ENCODE data around the gene ENDOG. TPM values are rescaled to one million over a fixed set of nuclear protein-coding genes. Genes with fewer than 3 reads are reported as not detected.

ENDOG gene
- total RNA-seq, 1 experiment from 2014 or later: 17.6 TPM

GRCh38 chr9:128808543-128808942, 9.8 kb upstream of the ENDOG start:
- H3K4me2 ChIP-seq (ENCODE audit: low read depth, low read length, poor library complexity, severe bottlenecking): no peak overlapping the region
- H3K9me2 ChIP-seq (replicated peaks; ENCODE audit: insufficient read depth, low read length): no peaks in the 10 kb centered on the region
- no peaks in the 10 kb centered on the region for H3K79me2 ChIP-seq (ENCODE audit: low read length)
- no peak overlapping the region for H3K9ac ChIP-seq (ENCODE audit: low read length)
- H3K27me3 ChIP-seq (ENCODE audit: low read length): no peaks in the 10 kb centered on the region
- peaks cover 8% of the 10 kb centered on the region for H3K36me3 ChIP-seq (ENCODE audit: insufficient read depth, low read length)
- no peaks in the 10 kb centered on the region for H4K20me1 ChIP-seq (ENCODE audit: insufficient read depth, low read depth, low read length)
- no peak for DNase-seq
- no peaks in the 10 kb centered on the region for H3K9me3 ChIP-seq (ENCODE audit: low read length)
- no peak overlapping the region for H3K27ac ChIP-seq (ENCODE audit: low read length)
- no peak overlapping the region for H2AFZ ChIP-seq (ENCODE audit: low read length)
- H3K4me3 ChIP-seq (ENCODE audit: low read length): no peak overlapping the region
- no peaks in the 10 kb centered on the region for H3K4me1 ChIP-seq (ENCODE audit: low read length)

DNA sequence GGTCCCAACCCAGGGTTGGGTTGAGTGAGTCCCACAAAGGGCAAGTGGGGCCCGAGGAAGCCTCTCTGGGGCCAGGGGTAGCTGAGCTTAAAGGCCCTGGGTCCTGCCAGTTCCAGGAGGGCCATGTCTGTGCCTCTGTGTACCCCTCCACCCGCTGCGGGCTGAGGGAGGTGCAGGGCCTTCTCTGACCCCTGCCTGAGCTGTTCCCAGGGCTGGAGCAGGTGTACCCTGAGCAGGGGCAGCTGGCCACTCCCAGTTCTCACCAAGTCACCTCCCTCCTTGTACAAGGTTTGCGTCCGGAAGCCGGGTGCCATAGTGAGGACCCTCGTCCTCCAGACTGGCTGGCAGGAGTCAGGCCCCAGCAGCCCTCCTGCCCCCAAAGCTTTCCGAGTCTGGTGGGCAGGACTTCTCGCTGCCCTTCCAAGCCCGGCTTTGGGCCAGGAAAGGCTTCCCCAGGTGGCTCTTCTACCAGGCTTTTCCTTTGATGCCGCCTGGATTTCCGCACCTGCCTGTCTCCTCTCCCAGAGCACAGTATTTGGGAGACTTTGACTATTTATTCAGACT, 9.2 kb upstream of the ENDOG start:
- Histone ChIP-seq H3K79me2 (ENCODE audit: low read length) (no peaks in the 10 kb centered on the region), H3K27me3 (ENCODE audit: low read length) (no peaks in the 10 kb centered on the region), H4K20me1 (ENCODE audit: insufficient read depth, low read depth, low read length) (no peaks in the 10 kb centered on the region), H3K9ac (ENCODE audit: low read length) (no peak overlapping the region), H3K9me3 (ENCODE audit: low read length) (no peaks in the 10 kb centered on the region), H3K4me1 (ENCODE audit: low read length) (no peaks in the 10 kb centered on the region), H3K27ac (ENCODE audit: low read length) (no peak overlapping the region), H2AFZ (ENCODE audit: low read length) (no peak overlapping the region), H3K36me3 (ENCODE audit: insufficient read depth, low read length) (peaks cover 8% of the 10 kb centered on the region), H3K4me3 (ENCODE audit: low read length) (no peak overlapping the region), H3K4me2 (ENCODE audit: low read depth, low read length, poor library complexity, severe bottlenecking) (no peak overlapping the region), H3K9me2 (replicated peaks; ENCODE audit: insufficient read depth, low read length) (no peaks in the 10 kb centered on the region)
- DNase-seq: no peak

GRCh38 chr9:128809831-128810230, 8.5 kb upstream of the ENDOG start:
- Histone ChIP-seq H3K4me3 (ENCODE audit: low read length) (no peak overlapping the region), H2AFZ (ENCODE audit: low read length) (no peak overlapping the region), H3K9ac (ENCODE audit: low read length) (no peak overlapping the region), H3K9me3 (ENCODE audit: low read length) (no peaks in the 10 kb centered on the region), H3K9me2 (replicated peaks; ENCODE audit: insufficient read depth, low read length) (no peaks in the 10 kb centered on the region), H3K4me2 (ENCODE audit: low read depth, low read length, poor library complexity, severe bottlenecking) (no peak overlapping the region), H3K4me1 (ENCODE audit: low read length) (no peaks in the 10 kb centered on the region), H3K27ac (ENCODE audit: low read length) (no peak overlapping the region), H3K36me3 (ENCODE audit: insufficient read depth, low read length) (peaks cover 8% of the 10 kb centered on the region), H3K79me2 (ENCODE audit: low read length) (no peaks in the 10 kb centered on the region), H3K27me3 (ENCODE audit: low read length) (no peaks in the 10 kb centered on the region), H4K20me1 (ENCODE audit: insufficient read depth, low read depth, low read length) (no peaks in the 10 kb centered on the region)
- no peak for DNase-seq

- Histone ChIP-seq H3K9ac (ENCODE audit: low read length) (no peak overlapping the region), H3K79me2 (ENCODE audit: low read length) (no peaks in the 10 kb centered on the region), H3K27me3 (ENCODE audit: low read length) (no peaks in the 10 kb centered on the region), H3K4me3 (ENCODE audit: low read length) (no peak overlapping the region), H2AFZ (ENCODE audit: low read length) (no peak overlapping the region), H4K20me1 (ENCODE audit: insufficient read depth, low read depth, low read length) (no peaks in the 10 kb centered on the region), H3K27ac (ENCODE audit: low read length) (no peak overlapping the region), H3K4me2 (ENCODE audit: low read depth, low read length, poor library complexity, severe bottlenecking) (no peak overlapping the region), H3K36me3 (ENCODE audit: insufficient read depth, low read length) (peaks cover 4% of the 10 kb centered on the region), H3K9me3 (ENCODE audit: low read length) (no peaks in the 10 kb centered on the region), H3K4me1 (ENCODE audit: low read length) (no peaks in the 10 kb centered on the region), H3K9me2 (replicated peaks; ENCODE audit: insufficient read depth, low read length) (no peaks in the 10 kb centered on the region)
- DNase-seq: no peak
Measured at GRCh38 chr9:128810873-128811272, 7.4 kb upstream of the ENDOG start.

DNA sequence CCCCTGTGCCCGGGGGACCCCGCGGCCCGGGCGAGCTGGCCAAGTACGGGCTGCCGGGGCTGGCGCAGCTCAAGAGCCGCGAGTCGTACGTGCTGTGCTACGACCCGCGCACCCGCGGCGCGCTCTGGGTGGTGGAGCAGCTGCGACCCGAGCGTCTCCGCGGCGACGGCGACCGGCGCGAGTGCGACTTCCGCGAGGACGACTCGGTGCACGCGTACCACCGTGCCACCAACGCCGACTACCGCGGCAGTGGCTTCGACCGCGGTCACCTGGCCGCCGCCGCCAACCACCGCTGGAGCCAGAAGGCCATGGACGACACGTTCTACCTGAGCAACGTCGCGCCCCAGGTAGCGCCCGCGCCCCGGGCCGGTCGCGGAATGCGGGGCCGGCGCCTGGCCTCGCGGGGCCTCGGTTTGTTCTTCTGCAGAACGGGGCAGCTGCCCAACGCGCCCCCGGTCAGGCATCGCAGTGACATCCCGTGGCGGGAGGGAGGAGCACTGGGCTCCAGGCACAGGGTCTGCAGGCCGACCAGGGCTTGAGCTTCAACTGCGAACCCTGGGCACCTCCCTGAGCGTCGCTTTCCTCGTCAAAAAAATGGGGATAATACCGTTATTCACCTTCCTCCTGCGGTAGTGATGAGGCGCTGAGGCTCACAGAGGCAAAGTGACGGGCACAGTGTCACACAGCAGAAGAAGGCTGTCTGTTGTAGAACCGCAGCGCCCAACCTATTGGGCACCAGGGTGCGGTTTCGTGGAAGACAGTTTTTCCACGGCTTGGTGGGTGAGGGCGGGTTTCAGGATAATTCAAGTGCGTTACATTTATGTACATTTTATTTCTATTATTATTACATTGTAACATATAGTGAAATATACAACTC, 777 bp downstream of the ENDOG start:
- Histone ChIP-seq H3K9me3 (ENCODE audit: low read length) (no peaks in the 10 kb centered on the region), H3K36me3 (ENCODE audit: insufficient read depth, low read length) (no peaks in the 10 kb centered on the region), H3K27me3 (ENCODE audit: low read length) (no peaks in the 10 kb centered on the region), H3K27ac (ENCODE audit: low read length) (no peak overlapping the region), H4K20me1 (ENCODE audit: insufficient read depth, low read depth, low read length) (peaks cover 3% of the 10 kb centered on the region; the same call in 1 of the 2 replicates), H3K4me1 (ENCODE audit: low read length) (peaks cover 26% of the 10 kb centered on the region), H3K9ac (ENCODE audit: low read length) (peak overlapping the region; percentile 83), H3K9me2 (replicated peaks; ENCODE audit: insufficient read depth, low read length) (no peaks in the 10 kb centered on the region), H3K79me2 (ENCODE audit: low read length) (peaks cover 9% of the 10 kb centered on the region; the same call in 1 of the 2 replicates), H3K4me2 (ENCODE audit: low read depth, low read length, poor library complexity, severe bottlenecking) (peak overlapping the region; percentile 96), H3K4me3 (ENCODE audit: low read length) (peak overlapping the region; percentile 89), H2AFZ (ENCODE audit: low read length) (no peak overlapping the region)
- DNase-seq: peak; percentile 82

- Histone ChIP-seq H3K4me2 (ENCODE audit: low read depth, low read length, poor library complexity, severe bottlenecking) (peak overlapping the region; percentile 96), H3K9me3 (ENCODE audit: low read length) (no peaks in the 10 kb centered on the region), H3K27me3 (ENCODE audit: low read length) (no peaks in the 10 kb centered on the region), H3K79me2 (ENCODE audit: low read length) (peaks cover 9% of the 10 kb centered on the region; the same call in 1 of the 2 replicates), H3K27ac (ENCODE audit: low read length) (no peak overlapping the region), H3K4me1 (ENCODE audit: low read length) (peaks cover 26% of the 10 kb centered on the region), H3K9me2 (replicated peaks; ENCODE audit: insufficient read depth, low read length) (no peaks in the 10 kb centered on the region), H4K20me1 (ENCODE audit: insufficient read depth, low read depth, low read length) (peaks cover 3% of the 10 kb centered on the region; the same call in 1 of the 2 replicates), H3K36me3 (ENCODE audit: insufficient read depth, low read length) (0 out of 2 replicates have a peak, but pooled peaks cover 3% of the 10 kb centered on the region), H2AFZ (ENCODE audit: low read length) (no peak overlapping the region), H3K9ac (ENCODE audit: low read length) (peak overlapping the region; percentile 83; the same call in 1 of the 2 replicates), H3K4me3 (ENCODE audit: low read length) (peak overlapping the region; percentile 89)
- no peak for DNase-seq
Measured at GRCh38 chr9:128819716-128820664, 1.7 kb downstream of the ENDOG start.

GRCh38 chr9:128820665-128821583, 2.6 kb downstream of the ENDOG start:
- Histone ChIP-seq H3K9me2 (replicated peaks; ENCODE audit: insufficient read depth, low read length) (no peaks in the 10 kb centered on the region), H4K20me1 (ENCODE audit: insufficient read depth, low read depth, low read length) (peaks cover 3% of the 10 kb centered on the region; the same call in 1 of the 2 replicates), H3K27ac (ENCODE audit: low read length) (no peak overlapping the region), H3K27me3 (ENCODE audit: low read length) (no peaks in the 10 kb centered on the region), H3K4me3 (ENCODE audit: low read length) (peak overlapping the region; percentile 89; the same call in 1 of the 2 replicates), H3K9ac (ENCODE audit: low read length) (no peak overlapping the region), H3K79me2 (ENCODE audit: low read length) (peaks cover 9% of the 10 kb centered on the region; the same call in 1 of the 2 replicates), H2AFZ (ENCODE audit: low read length) (no peak overlapping the region), H3K9me3 (ENCODE audit: low read length) (no peaks in the 10 kb centered on the region), H3K36me3 (ENCODE audit: insufficient read depth, low read length) (peaks cover 7% of the 10 kb centered on the region; the same call in 1 of the 2 replicates), H3K4me1 (ENCODE audit: low read length) (peaks cover 26% of the 10 kb centered on the region), H3K4me2 (ENCODE audit: low read depth, low read length, poor library complexity, severe bottlenecking) (no peak overlapping the region)
- no peak for DNase-seq
